HepG2 (cell line): ENCODE measurements around the gene AKAP7. TPM values are rescaled to one million over a fixed set of nuclear protein-coding genes. Genes with fewer than 3 reads are reported as not detected.

ENCODE experiments used
- ATF2 ChIP-seq: sonication (generic); formaldehyde crosslinking; IDR thresholded peaks from 2 replicates; pipeline ENCODE4 v1.4.0; 2020; ENCODE audit warnings: missing genetic modification reagents
- CEBPB ChIP-seq: IDR thresholded peaks from 2 replicates; pipeline ENCODE4 v1.6.1; 2011; ENCODE audit warnings: low read depth, low read length, improper control_type of control experiment, borderline replicate concordance
- FOXJ3 ChIP-seq: sonication (generic); formaldehyde crosslinking; IDR thresholded peaks from 2 replicates; pipeline ENCODE4 v1.4.0; 2020; ENCODE audit warnings: missing genetic modification reagents, mild to moderate bottlenecking, borderline replicate concordance
- HBP1 ChIP-seq: IDR thresholded peaks from 2 replicates; pipeline ENCODE4 v1.6.1; 2016; ENCODE audit warnings: low read depth, control low read depth
- polyA plus RNA-seq, 8 experiments: library from polyadenylated mRNA; depleted of rRNA in 3 of 8; stranded (reverse) in 7 of 8; unstranded in 1 of 8; fragments of >200 nt; fragmentation: Illumina TruSeq in 4 of 8; extraction: Trizol in 4 of 8; gene quantifications; 2 replicates each; pipeline versions ENCODE4 v1.2.1 to v1.2.3, GENCODE V29; 2011 to 2016; ENCODE audit warnings: low read depth in 4 of 8, missing spikeins in 1 of 8, mixed read lengths in 1 of 8; ENCODE audit not compliant: insufficient read depth in 1 of 8
- total RNA-seq, 5 experiments: library from RNA; depleted of rRNA; stranded (reverse); fragments of >200 nt; fragmentation: Illumina TruSeq; extraction: Trizol; gene quantifications; 2 replicates each; pipeline ENCODE4 v1.2.3, GENCODE V29; 2016; ENCODE audit warnings: low read depth in 1 of 5
- TF ChIP-seq, protein P1 (sequence below): sonication (generic); formaldehyde crosslinking; IDR thresholded peaks from 2 replicates; pipeline ENCODE4 v1.4.0; 2020; ENCODE audit warnings: mild to moderate bottlenecking, missing genetic modification reagents

Gene AKAP7
- total and polyA plus RNA-seq, 2 of the 13 experiments (the other 11 are each of a cell fraction or from before 2014, with no cell fraction given) = 3.6 to 11.7 TPM

DNA sequence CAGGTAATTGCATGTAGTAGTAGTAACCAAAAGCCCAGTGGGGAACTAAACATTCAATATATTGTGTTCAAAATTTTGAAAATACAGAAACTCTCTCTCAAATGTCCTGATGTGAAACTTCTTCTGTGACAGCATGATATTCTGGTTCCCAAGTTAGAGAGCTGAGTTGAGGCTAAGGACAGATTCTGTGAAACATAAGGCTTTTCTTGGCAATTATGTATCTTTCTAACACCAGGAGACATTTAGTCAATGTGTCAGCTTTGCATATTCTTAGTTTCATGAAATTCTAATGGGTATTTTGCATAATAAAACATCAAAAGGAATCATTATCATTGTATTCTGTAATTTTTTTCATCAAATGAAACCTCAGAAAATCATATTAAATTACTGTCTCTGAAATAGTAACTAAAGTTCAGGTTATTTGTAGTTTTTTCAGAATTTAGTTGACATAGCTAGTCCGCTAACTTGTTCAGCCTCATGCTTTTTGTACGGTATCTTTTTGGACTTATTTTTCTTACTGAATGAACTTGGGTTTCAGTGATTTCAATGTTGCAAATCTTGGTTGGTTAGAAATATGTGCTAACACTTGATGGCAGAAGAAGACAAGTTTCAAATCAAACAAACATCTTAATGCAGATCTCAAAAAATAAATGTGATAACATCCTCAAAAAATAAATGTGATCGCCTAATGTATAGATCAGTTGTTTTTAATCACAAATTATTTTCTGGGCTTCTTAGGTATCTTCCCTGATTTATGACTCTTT is 70.4 kb downstream of the AKAP7 start (continued):
- no peak for TF ChIP-seq ATF2 (CRISPR knock-in tag)
- TF ChIP-seq FOXJ3 (CRISPR knock-in tag) = no peak
- TF ChIP-seq CEBPB = no peak
- TF ChIP-seq, protein P1, sequence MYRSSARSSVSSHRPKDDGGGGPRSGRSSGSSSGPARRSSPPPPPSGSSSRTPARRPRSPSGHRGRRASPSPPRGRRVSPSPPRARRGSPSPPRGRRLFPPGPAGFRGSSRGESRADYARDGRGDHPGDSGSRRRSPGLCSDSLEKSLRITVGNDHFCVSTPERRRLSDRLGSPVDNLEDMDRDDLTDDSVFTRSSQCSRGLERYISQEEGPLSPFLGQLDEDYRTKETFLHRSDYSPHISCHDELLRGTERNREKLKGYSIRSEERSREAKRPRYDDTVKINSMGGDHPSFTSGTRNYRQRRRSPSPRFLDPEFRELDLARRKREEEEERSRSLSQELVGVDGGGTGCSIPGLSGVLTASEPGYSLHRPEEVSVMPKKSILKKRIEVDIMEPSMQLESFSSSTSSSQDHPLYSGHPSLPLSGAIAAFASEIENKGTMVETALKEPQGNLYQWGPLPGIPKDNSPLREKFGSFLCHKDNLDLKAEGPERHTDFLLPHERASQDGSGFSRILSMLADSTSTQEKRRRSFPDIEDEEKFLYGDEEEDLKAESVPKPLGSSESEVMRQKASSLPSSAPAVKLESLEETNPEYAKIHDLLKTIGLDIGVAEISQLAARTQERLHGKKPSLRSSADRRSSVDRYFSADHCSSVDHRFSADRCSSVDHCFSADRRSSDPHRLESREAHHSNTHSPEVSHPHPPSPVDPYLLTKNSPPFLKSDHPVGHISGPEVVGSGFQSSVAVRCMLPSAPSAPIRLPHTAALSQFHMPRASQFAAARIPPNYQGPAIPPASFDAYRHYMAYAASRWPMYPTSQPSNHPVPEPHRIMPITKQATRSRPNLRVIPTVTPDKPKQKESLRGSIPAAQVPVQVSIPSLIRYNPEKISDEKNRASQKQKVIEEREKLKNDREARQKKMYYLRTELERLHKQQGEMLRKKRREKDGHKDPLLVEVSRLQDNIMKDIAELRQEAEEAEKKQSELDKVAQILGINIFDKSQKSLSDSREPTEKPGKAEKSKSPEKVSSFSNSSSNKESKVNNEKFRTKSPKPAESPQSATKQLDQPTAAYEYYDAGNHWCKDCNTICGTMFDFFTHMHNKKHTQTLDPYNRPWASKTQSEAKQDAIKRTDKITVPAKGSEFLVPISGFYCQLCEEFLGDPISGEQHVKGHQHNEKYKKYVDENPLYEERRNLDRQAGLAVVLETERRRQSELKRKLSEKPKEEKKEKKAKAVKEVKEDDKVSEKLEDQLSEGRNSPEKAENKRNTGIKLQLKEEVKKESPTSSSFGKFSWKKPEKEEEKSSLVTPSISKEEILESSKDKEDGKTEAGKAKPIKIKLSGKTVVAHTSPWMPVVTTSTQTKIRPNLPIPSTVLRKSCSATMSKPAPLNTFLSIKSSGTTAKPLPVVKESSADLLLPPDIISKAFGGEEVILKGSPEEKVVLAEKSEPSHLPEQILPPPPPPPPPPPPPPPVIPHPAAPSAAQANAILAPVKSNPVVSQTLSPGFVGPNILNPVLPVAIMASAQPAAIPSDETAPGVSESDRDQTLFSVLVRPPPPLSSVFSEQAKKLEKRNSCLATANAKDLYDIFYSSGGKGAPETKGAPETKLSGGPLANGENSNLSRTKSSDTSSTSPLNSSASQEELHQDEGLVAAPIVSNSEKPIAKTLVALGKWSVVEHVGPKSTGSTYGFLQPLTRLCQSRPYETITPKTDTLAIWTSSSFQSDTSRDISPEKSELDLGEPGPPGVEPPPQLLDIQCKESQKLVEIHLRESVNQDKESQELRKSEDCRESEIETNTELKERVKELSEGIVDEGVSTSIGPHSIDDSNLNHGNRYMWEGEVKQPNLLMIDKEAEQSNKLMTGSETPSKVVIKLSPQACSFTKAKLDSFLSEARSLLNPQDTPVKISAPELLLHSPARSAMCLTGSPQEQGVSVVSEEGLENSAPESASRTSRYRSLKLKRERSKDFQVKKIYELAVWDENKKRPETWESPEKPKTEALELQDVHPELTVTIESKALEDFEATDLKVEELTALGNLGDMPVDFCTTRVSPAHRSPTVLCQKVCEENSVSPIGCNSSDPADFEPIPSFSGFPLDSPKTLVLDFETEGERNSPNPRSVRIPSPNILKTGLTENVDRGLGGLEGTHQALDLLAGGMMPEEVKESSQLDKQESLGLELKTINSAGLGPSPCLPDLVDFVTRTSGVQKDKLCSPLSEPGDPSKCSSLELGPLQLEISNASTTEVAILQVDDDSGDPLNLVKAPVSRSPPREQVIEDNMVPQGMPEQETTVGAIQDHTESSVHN (CRISPR knock-in tag) = no peak
- no peak for TF ChIP-seq HBP1 (CRISPR knock-in tag)
